GM13976 (cell line): ENCODE data around the gene TMEM163.

ENCODE experiments used
- DNase-seq: peaks from one replicate; pipeline ENCODE4 v3.0.0; 2012; ENCODE audit warnings: low spot score
- CTCF ChIP-seq: IDR thresholded peaks from 2 replicates; pipeline ENCODE4 v1.5.1; 2012; ENCODE audit warnings: borderline replicate concordance, mild to moderate bottlenecking; ENCODE audit not compliant: insufficient read depth; ENCODE audit errors: extremely low read depth, missing control alignments, control extremely low read depth
- in situ Hi-C: fragments of 300-500 bp; cut with MboI; formaldehyde crosslinking; loops from one replicate; pipeline ENCODE4 v1.12.0; 2022; ENCODE audit warnings: low sequenced_read_pairs, mixed read lengths, inconsistent platforms; ENCODE audit not compliant: unreplicated experiment

Gene TMEM163

GRCh38 chr2:134463699-134464022 is 255.1 kb downstream of the TMEM163 start:
- in situ Hi-C loops: loop anchor here (5.0 kb wide), 1 partner anchor 434 kb away; no protein-coding TSS in a partner anchor
- DNase-seq: no peak
- no peak for TF ChIP-seq CTCF

GRCh38 chr2:134462791-134463698 is 255.8 kb downstream of the TMEM163 start:
- TF ChIP-seq CTCF: no peak
- DNase-seq: no peak
- in situ Hi-C loops: loop anchor here (5.0 kb wide), 1 partner anchor 434 kb away; no protein-coding TSS in a partner anchor

GRCh38 chr2:134462275-134462674 is 256.5 kb downstream of the TMEM163 start:
- in situ Hi-C loops: loop anchor here (5.0 kb wide), 1 partner anchor 435 kb away; no protein-coding TSS in a partner anchor

GRCh38 chr2:134461511-134461910 is 257.3 kb downstream of the TMEM163 start:
- in situ Hi-C loops: loop anchor here (5.0 kb wide), 1 partner anchor 436 kb away; no protein-coding TSS in a partner anchor
- DNase-seq: no peak

More at GRCh38 chr2:134462275-134462674, 256.5 kb downstream of the TMEM163 start:
- no peak for DNase-seq
- TF ChIP-seq CTCF: no peak

GRCh38 chr2:134460583-134460998 is 258.2 kb downstream of the TMEM163 start:
- DNase-seq: peak; percentile 83
- peak; percentile 39 for TF ChIP-seq CTCF
- in situ Hi-C loops: loop anchor here (5.0 kb wide), 1 partner anchor 437 kb away; no protein-coding TSS in a partner anchor

More at GRCh38 chr2:134461511-134461910, 257.3 kb downstream of the TMEM163 start:
- no peak for TF ChIP-seq CTCF

GRCh38 chr2:134459706-134460406 is 258.9 kb downstream of the TMEM163 start:
- no peak for TF ChIP-seq CTCF
- DNase-seq: no peak
- in situ Hi-C loops: loop anchor here (5.0 kb wide), 1 partner anchor 437 kb away; no protein-coding TSS in a partner anchor
